Trophoblast cell (in vitro differentiated cells and primary cell): ENCODE measurements around the gene ME3.
"Not testable (repeated sequence)": the region's sequence is repeated elsewhere in the genome, so short reads cannot be mapped to it uniquely, and the experiment has no call there.

Experiments used
- DNase-seq, 2 donors: peaks; one replicate each; pipeline ENCODE4 v3.0.0-alpha.2; 2016
- H2AFZ ChIP-seq: 2 replicates; pipeline ENCODE4 v1.6.1; 2013; ENCODE audit warnings: low read length, moderate library complexity, mild to moderate bottlenecking; ENCODE audit not compliant: insufficient read depth, poor library complexity
- H2AK5ac ChIP-seq: 2 replicates; pipeline ENCODE4 v1.6.1; 2013; ENCODE audit warnings: mild to moderate bottlenecking, low read length
- H2BK120ac ChIP-seq: 2 replicates; pipeline ENCODE4 v1.6.1; 2013; ENCODE audit warnings: low read length, mild to moderate bottlenecking, moderate library complexity; ENCODE audit not compliant: insufficient read depth, poor library complexity
- H2BK12ac ChIP-seq: 2 replicates; pipeline ENCODE4 v1.6.1; 2013; ENCODE audit warnings: mild to moderate bottlenecking, low read length, moderate library complexity
- H2BK5ac ChIP-seq: 2 replicates; pipeline ENCODE4 v1.6.1; 2013; ENCODE audit warnings: low read length, low read depth, moderate library complexity, mild to moderate bottlenecking; ENCODE audit not compliant: poor library complexity
- H3K14ac ChIP-seq: 2 replicates; pipeline ENCODE4 v1.6.1; 2013; ENCODE audit warnings: mild to moderate bottlenecking, low read length
- H3K18ac ChIP-seq: 2 replicates; pipeline ENCODE4 v1.6.1; 2013; ENCODE audit warnings: mild to moderate bottlenecking, low read length
- H3K23ac ChIP-seq: 2 replicates; pipeline ENCODE4 v1.6.1; 2013; ENCODE audit warnings: low read length
- H3K27ac ChIP-seq: 2 replicates; pipeline ENCODE4 v1.5.1; 2013; ENCODE audit warnings: low read depth, mild to moderate bottlenecking, inconsistent platforms, low read length, moderate library complexity
- H3K27me3 ChIP-seq: 2 replicates; pipeline ENCODE4 v1.6.1; 2013; ENCODE audit warnings: inconsistent platforms, mild to moderate bottlenecking, low read length, moderate library complexity; ENCODE audit not compliant: insufficient read depth
- H3K36me3 ChIP-seq, 2 experiments: 1 replicate in 1 of 2; 2 replicates in 1 of 2; pipeline ENCODE4 v1.6.1; 2013; ENCODE audit warnings: low read length in 2 of 2, mild to moderate bottlenecking in 2 of 2, moderate library complexity in 1 of 2; ENCODE audit not compliant: insufficient read depth in 2 of 2, control insufficient read depth in 1 of 2
- H3K4ac ChIP-seq: 2 replicates; pipeline ENCODE4 v1.6.1; 2013; ENCODE audit warnings: low read depth, mild to moderate bottlenecking, low read length, moderate library complexity
- H3K4me1 ChIP-seq, 2 experiments: 1 replicate in 1 of 2; 2 replicates in 1 of 2; pipeline ENCODE4 v1.6.1; 2013; ENCODE audit warnings: low read length in 2 of 2, mild to moderate bottlenecking in 2 of 2, moderate library complexity in 1 of 2; ENCODE audit not compliant: insufficient read depth in 2 of 2, control insufficient read depth in 1 of 2
- H3K4me2 ChIP-seq: 2 replicates; pipeline ENCODE4 v1.6.1; 2013; ENCODE audit warnings: inconsistent platforms, mild to moderate bottlenecking, low read length, moderate library complexity
- H3K4me3 ChIP-seq: 2 replicates; pipeline ENCODE4 v1.5.1; 2013; ENCODE audit warnings: mild to moderate bottlenecking, low read depth, low read length, inconsistent platforms
- H3K79me1 ChIP-seq: one replicate; pipeline ENCODE4 v1.6.1; 2013; ENCODE audit warnings: low read length
- H3K79me2 ChIP-seq: 2 replicates; pipeline ENCODE4 v1.6.1; 2013; ENCODE audit warnings: low read length, mild to moderate bottlenecking; ENCODE audit not compliant: control insufficient read depth, insufficient read depth, poor library complexity
- H3K9ac ChIP-seq: 2 replicates; pipeline ENCODE4 v1.6.1; 2013; ENCODE audit warnings: mild to moderate bottlenecking, low read length
- H3K9me3 ChIP-seq: 2 replicates; pipeline ENCODE4 v1.6.1; 2013; ENCODE audit warnings: low read depth, mild to moderate bottlenecking, control low read depth, inconsistent platforms, low read length; ENCODE audit not compliant: insufficient read depth
- H4K12ac ChIP-seq: 2 replicates; pipeline ENCODE4 v1.6.1; 2013; ENCODE audit warnings: low read depth, mild to moderate bottlenecking, low read length, moderate library complexity
- H4K8ac ChIP-seq: 2 replicates; pipeline ENCODE4 v1.6.1; 2013; ENCODE audit warnings: low read depth, mild to moderate bottlenecking, low read length, moderate library complexity
- H4K91ac ChIP-seq: one replicate; pipeline ENCODE4 v1.6.1; 2013; ENCODE audit warnings: low read depth, mild to moderate bottlenecking, low read length, moderate library complexity
- WGBS: extraction: QIAGEN DNeasy Blood & Tissue Kit; methylation state at CpG from one replicate; pipeline ENCODE4 v1.1.7; 2013; ENCODE audit warnings: missing lambda C conversion rate; ENCODE audit not compliant: insufficient read length, insufficient coverage; ENCODE audit errors: extremely low coverage; 5-methylcytosine and 5-hydroxymethylcytosine counted together

The ME3 gene

GRCh38 chr11:86660736-86661135 lies 11.7 kb downstream of the ME3 start:
- H3K9me3 ChIP-seq, result no peaks in the 10 kb centered on the region
- no peak overlapping the region for H3K4ac ChIP-seq
- H3K4me2 ChIP-seq, result no peak overlapping the region
- DNase-seq, result no peak
- H3K18ac ChIP-seq, result no peak overlapping the region
- no peak overlapping the region for H3K27ac ChIP-seq
- H3K36me3 ChIP-seq, result no peaks in the 10 kb centered on the region
- H3K79me2 ChIP-seq, result no peaks in the 10 kb centered on the region
- no peaks in the 10 kb centered on the region for H3K27me3 ChIP-seq
- H3K4me1 ChIP-seq, result no peaks in the 10 kb centered on the region
- no peak overlapping the region for H3K23ac ChIP-seq
- no peaks in the 10 kb centered on the region for H3K79me1 ChIP-seq
- no peak overlapping the region for H4K12ac ChIP-seq
- no peak overlapping the region for H4K91ac ChIP-seq
- no peak overlapping the region for H3K4me3 ChIP-seq
- no peak overlapping the region for H2BK120ac ChIP-seq
- H2AK5ac ChIP-seq, result no peak overlapping the region
- no peak overlapping the region for H3K14ac ChIP-seq
- H2BK12ac ChIP-seq, result no peak overlapping the region
- H3K9ac ChIP-seq, result no peak overlapping the region
- H4K8ac ChIP-seq, result no peak overlapping the region
- no peak overlapping the region for H2BK5ac ChIP-seq
- H2AFZ ChIP-seq, result no peak overlapping the region
- no CpG with 5 or more reads among the region's 2 CpGs for WGBS

- no peak overlapping the region for H4K91ac ChIP-seq
- H2AFZ ChIP-seq, result no peak overlapping the region
- H3K36me3 ChIP-seq, result no peaks in the 10 kb centered on the region
- H3K9ac ChIP-seq, result no peak overlapping the region
- H4K8ac ChIP-seq, result no peak overlapping the region
- no peak overlapping the region for H3K27ac ChIP-seq
- WGBS, result no CpG with 5 or more reads among the region's 2 CpGs
- H3K4me2 ChIP-seq, result no peak overlapping the region
- no peak overlapping the region for H3K23ac ChIP-seq
- no peak overlapping the region for H2AK5ac ChIP-seq
- no peaks in the 10 kb centered on the region for H3K79me1 ChIP-seq
- H2BK12ac ChIP-seq, result no peak overlapping the region
- no peak overlapping the region for H2BK5ac ChIP-seq
- H3K4me1 ChIP-seq, result no peaks in the 10 kb centered on the region
- H3K27me3 ChIP-seq, result no peaks in the 10 kb centered on the region
- H3K14ac ChIP-seq, result no peak overlapping the region
- H3K9me3 ChIP-seq, result no peaks in the 10 kb centered on the region
- H3K4ac ChIP-seq, result no peak overlapping the region
- no peak for DNase-seq
- no peak overlapping the region for H2BK120ac ChIP-seq
- no peak overlapping the region for H4K12ac ChIP-seq
- H3K4me3 ChIP-seq, result no peak overlapping the region
- H3K18ac ChIP-seq, result no peak overlapping the region
- no peaks in the 10 kb centered on the region for H3K79me2 ChIP-seq
Observed at GRCh38 chr11:86660088-86660487, 12.3 kb downstream of the ME3 start.

DNA sequence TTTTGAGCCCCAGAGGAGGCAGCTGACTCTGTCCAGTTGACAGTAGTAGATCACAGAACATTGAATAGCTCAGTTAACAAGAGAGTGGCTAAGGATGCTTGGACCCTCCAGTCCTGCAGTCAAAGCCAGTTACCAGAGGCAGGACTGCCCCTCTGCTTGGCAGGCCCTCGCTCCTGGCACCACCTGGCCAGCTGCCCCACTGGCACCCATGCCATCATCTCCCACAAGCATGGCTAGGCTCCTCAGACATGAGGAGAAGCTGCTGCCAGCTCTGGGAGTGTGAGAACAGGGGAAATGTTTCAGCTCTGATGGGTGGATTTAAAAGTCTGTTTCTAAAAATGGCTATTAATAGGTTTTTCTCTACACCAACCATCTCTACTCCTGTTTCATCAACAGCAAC lies 13.9 kb downstream of the ME3 start:
- no CpG with 5 or more reads among the region's 1 CpG for WGBS
- H3K36me3 ChIP-seq, result no peaks in the 10 kb centered on the region
- H4K12ac ChIP-seq, result no peak overlapping the region
- no peak overlapping the region for H3K4me2 ChIP-seq
- H3K9me3 ChIP-seq, result no peaks in the 10 kb centered on the region
- no peak overlapping the region for H3K4me3 ChIP-seq
- no peak overlapping the region for H2BK120ac ChIP-seq
- DNase-seq, result no peak
- H3K27ac ChIP-seq, result no peak overlapping the region
- H3K14ac ChIP-seq, result no peak overlapping the region
- H3K18ac ChIP-seq, result no peak overlapping the region
- H3K27me3 ChIP-seq, result no peaks in the 10 kb centered on the region
- H3K79me1 ChIP-seq, result no peaks in the 10 kb centered on the region
- no peak overlapping the region for H2BK5ac ChIP-seq
- no peak overlapping the region for H3K9ac ChIP-seq
- H4K8ac ChIP-seq, result no peak overlapping the region
- no peak overlapping the region for H2AK5ac ChIP-seq
- H3K23ac ChIP-seq, result no peak overlapping the region
- no peak overlapping the region for H2AFZ ChIP-seq
- no peak overlapping the region for H2BK12ac ChIP-seq
- no peaks in the 10 kb centered on the region for H3K79me2 ChIP-seq
- H4K91ac ChIP-seq, result no peak overlapping the region
- no peak overlapping the region for H3K4ac ChIP-seq
- H3K4me1 ChIP-seq, result no peaks in the 10 kb centered on the region

GRCh38 chr11:86645212-86645611 lies 27.2 kb downstream of the ME3 start:
- not testable (repeated sequence) for H3K79me2 ChIP-seq, H3K9ac ChIP-seq, H2BK5ac ChIP-seq, H2BK120ac ChIP-seq, H2AK5ac ChIP-seq, DNase-seq, H2AFZ ChIP-seq, H4K8ac ChIP-seq, H3K36me3 ChIP-seq, H3K4me1 ChIP-seq, H3K18ac ChIP-seq, H2BK12ac ChIP-seq, H3K27me3 ChIP-seq, H3K14ac ChIP-seq, H3K4me2 ChIP-seq, H3K4me3 ChIP-seq, H3K27ac ChIP-seq, H3K9me3 ChIP-seq, H3K4ac ChIP-seq, H3K79me1 ChIP-seq, H4K12ac ChIP-seq, H3K23ac ChIP-seq
- peak overlapping the region; percentile 4 for H4K91ac ChIP-seq
- no CpG with 5 or more reads among the region's 3 CpGs for WGBS
